Adrenal gland (tissue), 12 donors: ENCODE measurements around the gene FAM89B. TPM values are rescaled to one million over a fixed set of nuclear protein-coding genes. Genes with fewer than 3 reads are reported as not detected.

Experiments
- DNase-seq, 7 donors: peaks; one replicate each; pipeline ENCODE4 v3.0.0-alpha.2; 2019 to 2020
- H3K27ac ChIP-seq, 5 donors: fragments of 200-600 bp; sonication (generic) in 4 of 5; 1 replicate in 3 of 5; 2 replicates in 2 of 5; pipeline versions ENCODE4 v1.5.1 to v1.8.0; 2016 to 2020; ENCODE audit warnings: mild to moderate bottlenecking in 1 of 5
- H3K27me3 ChIP-seq: fragments of 200-600 bp; 2 replicates; pipeline ENCODE4 v1.8.0; 2021
- H3K36me3 ChIP-seq, 2 donors: fragments of 200-600 bp; replicated peaks in 1 of 2; 1 replicate in 1 of 2; 2 replicates in 1 of 2; pipeline versions ENCODE4 v1.5.1 to v1.8.0; 2018 to 2022
- H3K4me1 ChIP-seq, 2 donors: fragments of 200-600 bp; replicated peaks in 1 of 2; 1 replicate in 1 of 2; 2 replicates in 1 of 2; pipeline versions ENCODE4 v1.5.1 to v1.8.0; 2018 to 2021
- H3K4me3 ChIP-seq, 4 donors: fragments of 200-600 bp; sonication (generic) in 3 of 4; one replicate each; pipeline ENCODE4 v1.5.1; 2016 to 2018
- H3K9me3 ChIP-seq, 3 donors: fragments of 200-600 bp; sonication (generic) in 1 of 3; replicated peaks in 1 of 3; 1 replicate in 2 of 3; 2 replicates in 1 of 3; pipeline versions ENCODE4 v1.5.1 to v1.8.0; 2016 to 2021
- POLR2A ChIP-seq, 2 donors: fragments of 450-650 bp; IDR thresholded peaks; one replicate each; pipeline ENCODE4 v1.6.1; 2017; ENCODE audit warnings: antibody characterized with exemption in 2 of 2, mild to moderate bottlenecking in 2 of 2, moderate library complexity in 1 of 2
- WGBS, 4 donors: extraction: QIAGEN DNeasy Blood & Tissue Kit in 2 of 4; methylation state at CpG; one replicate each; pipeline versions ENCODE4 v1.1.5 to v1.1.7; 2013 to 2017; 5-methylcytosine and 5-hydroxymethylcytosine counted together
- intact Hi-C, 2 donors: fragments of 100-400 bp; cut with DNase I; formaldehyde crosslinking; loops; one replicate each; pipeline versions ENCODE4 v1.14.1 to v1.15.0; 2022 to 2023
- polyA plus RNA-seq, 3 donors: library from polyadenylated mRNA; stranded (reverse); fragments of 200-250 nt in 2 of 3; fragments of 350-450 nt in 1 of 3; fragmentation: Illumina TruSeq in 1 of 3; extraction: RNeasy Lipid Tissue Mini Kit (QIAGEN cat#74804) in 1 of 3; gene quantifications; one replicate each; pipeline ENCODE4 v1.2.3, GENCODE V29; 2013 to 2014
- total RNA-seq, 9 donors: library from RNA; depleted of rRNA in 4 of 9; stranded (reverse); fragments of >200 nt in 4 of 9; fragments of 120-200 nt in 1 of 9; fragmentation: NEBNext Ultra II Directional in 1 of 9; extraction: Animal tissue kit (Norgen Biotek cat#: 25700) in 1 of 9; gene quantifications; one replicate each; pipeline versions ENCODE4 v1.1.0 to v1.2.4, GENCODE V29; 2013 to 2023
- TF ChIP-seq, protein P1 (sequence below), 6 experiments: fragments of 450-650 bp in 4 of 6; fragments of 200-600 bp in 2 of 6; sonication (generic) in 1 of 6; IDR thresholded peaks; 1 replicate in 5 of 6; 2 replicates in 1 of 6; pipeline versions ENCODE4 v1.5.1 to v1.8.0; 2016 to 2021; ENCODE audit warnings: antibody characterized with exemption in 6 of 6, mild to moderate bottlenecking in 2 of 6, moderate library complexity in 1 of 6
- donor health status: healthy with polysubstance abuse.
- donor health status: Bipolar disorder and iron deficiency.
- donor health status: DM: yes; HTN: yes; CAD: no.
- donor health status: DM: no; HTN: no; CAD: no.
- donor health status: DM: no; HTN: no; CAD: no.
- donor health status: DM: yes; HTN: yes; CAD: no.

Gene FAM89B
- total and polyA plus RNA-seq, 12 donors, result 7.0 to 77.1 (median 45.9) TPM

GRCh38 chr11:65553301-65554001 lies 18.9 kb upstream of the FAM89B start:
- peaks cover 0 to 45% of the 10 kb centered on the region in 2 donors for H3K36me3 ChIP-seq
- no peak overlapping the region for H3K27ac ChIP-seq
- TF ChIP-seq, protein P1, sequence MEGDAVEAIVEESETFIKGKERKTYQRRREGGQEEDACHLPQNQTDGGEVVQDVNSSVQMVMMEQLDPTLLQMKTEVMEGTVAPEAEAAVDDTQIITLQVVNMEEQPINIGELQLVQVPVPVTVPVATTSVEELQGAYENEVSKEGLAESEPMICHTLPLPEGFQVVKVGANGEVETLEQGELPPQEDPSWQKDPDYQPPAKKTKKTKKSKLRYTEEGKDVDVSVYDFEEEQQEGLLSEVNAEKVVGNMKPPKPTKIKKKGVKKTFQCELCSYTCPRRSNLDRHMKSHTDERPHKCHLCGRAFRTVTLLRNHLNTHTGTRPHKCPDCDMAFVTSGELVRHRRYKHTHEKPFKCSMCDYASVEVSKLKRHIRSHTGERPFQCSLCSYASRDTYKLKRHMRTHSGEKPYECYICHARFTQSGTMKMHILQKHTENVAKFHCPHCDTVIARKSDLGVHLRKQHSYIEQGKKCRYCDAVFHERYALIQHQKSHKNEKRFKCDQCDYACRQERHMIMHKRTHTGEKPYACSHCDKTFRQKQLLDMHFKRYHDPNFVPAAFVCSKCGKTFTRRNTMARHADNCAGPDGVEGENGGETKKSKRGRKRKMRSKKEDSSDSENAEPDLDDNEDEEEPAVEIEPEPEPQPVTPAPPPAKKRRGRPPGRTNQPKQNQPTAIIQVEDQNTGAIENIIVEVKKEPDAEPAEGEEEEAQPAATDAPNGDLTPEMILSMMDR (IDR thresholded peaks at IDR 0.05), result no peak
- no peak for TF ChIP-seq POLR2A (IDR thresholded peaks at IDR 0.05)
- peaks cover 24 to 34% of the 10 kb centered on the region in 2 donors for H3K4me1 ChIP-seq
- H3K4me3 ChIP-seq, result no peak overlapping the region
- DNase-seq, result peak in 1 of 7 donors; percentile 51
- no peaks in the 10 kb centered on the region for H3K9me3 ChIP-seq
- 66 to 70% (median 68%) methylated on average over 5 to 37 of the region's 37 CpGs for WGBS, 4 donors
- H3K27me3 ChIP-seq, result no peaks in the 10 kb centered on the region
- intact Hi-C loops, result no loop called here

DNA sequence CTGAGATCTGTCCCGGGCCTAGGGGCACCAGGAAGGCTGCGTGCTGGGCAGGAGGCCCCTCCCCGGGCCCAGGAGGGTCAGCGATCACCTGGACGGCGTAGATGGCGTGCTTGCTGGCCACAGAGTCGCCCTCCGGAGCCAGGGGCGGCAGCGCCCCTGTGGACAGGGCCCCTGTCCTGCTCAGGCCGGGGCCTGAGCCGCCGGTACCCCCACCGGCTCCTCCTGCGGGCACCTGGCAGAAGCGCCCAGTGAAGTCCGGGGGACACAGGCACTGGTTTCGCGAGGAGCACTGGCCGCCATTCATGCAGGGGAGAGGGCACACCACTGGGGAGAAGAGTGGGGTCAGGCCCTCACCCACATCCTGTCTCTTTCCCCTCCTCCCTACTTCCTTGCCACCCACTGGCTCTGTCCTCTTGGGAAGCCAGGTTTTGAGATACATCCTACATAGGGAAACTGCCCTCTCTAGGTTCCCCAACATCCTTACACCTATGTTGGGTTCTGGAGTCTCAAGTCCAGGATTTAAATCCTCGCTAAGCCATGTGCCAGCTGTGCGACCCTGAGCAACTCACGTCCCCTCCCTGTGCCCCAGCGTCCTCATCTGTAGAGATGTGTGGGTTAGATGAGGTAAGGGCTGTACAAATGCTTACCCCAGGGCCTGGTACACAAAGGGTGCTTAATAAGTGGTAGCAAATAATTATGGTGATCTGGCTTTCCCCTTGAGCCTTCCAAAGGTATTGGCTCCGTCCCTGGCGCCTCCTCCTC lies 18.1 kb upstream of the FAM89B start:
- peaks cover 32 to 42% of the 10 kb centered on the region in 2 donors for H3K4me1 ChIP-seq
- peaks cover 0 to 37% of the 10 kb centered on the region in 2 donors for H3K36me3 ChIP-seq
- peak overlapping the region in 1 of 5 donors; percentile 17 for H3K27ac ChIP-seq
- 84 to 86% (median 85%) methylated on average over 16 to 27 of the region's 27 CpGs for WGBS, 4 donors
- intact Hi-C loops, result no loop called here
- no peaks in the 10 kb centered on the region for H3K9me3 ChIP-seq
- TF ChIP-seq, protein P1 (IDR thresholded peaks at IDR 0.05), result no peak
- no peak for TF ChIP-seq POLR2A (IDR thresholded peaks at IDR 0.05)
- no peaks in the 10 kb centered on the region for H3K27me3 ChIP-seq
- no peak overlapping the region for H3K4me3 ChIP-seq
- no peak for DNase-seq

- DNase-seq, result no peak
- 83 to 89% (median 87%) methylated on average over 4 of the region's 4 CpGs for WGBS, 4 donors
- Histone ChIP-seq H3K27ac (peak overlapping the region in 3 of 5 donors; percentile 1 to 96 (median 93)), H3K4me3 (no peak overlapping the region), H3K36me3 (peaks cover 0 to 35% of the 10 kb centered on the region in 2 donors), H3K27me3 (no peaks in the 10 kb centered on the region), H3K4me1 (peaks cover 38 to 48% of the 10 kb centered on the region in 2 donors), H3K9me3 (no peaks in the 10 kb centered on the region)
- TF ChIP-seq, protein P1 (IDR thresholded peaks at IDR 0.05), result no peak
- TF ChIP-seq POLR2A (IDR thresholded peaks at IDR 0.05), result no peak
- intact Hi-C loops, result no loop called here
Measured at GRCh38 chr11:65554842-65555430, 17.4 kb upstream of the FAM89B start.

- intact Hi-C loops, result no loop called here
- peak; percentile 85 to 98 (median 94) for DNase-seq
- 0 to 21% (median 17%) methylated on average over 1 to 6 of the region's 6 CpGs for WGBS, 4 donors
- Histone ChIP-seq H3K4me3 (no peak overlapping the region), H3K27ac (peak overlapping the region; percentile 1 to 96 (median 55)), H3K27me3 (no peaks in the 10 kb centered on the region), H3K9me3 (no peaks in the 10 kb centered on the region), H3K36me3 (peaks cover 0 to 28% of the 10 kb centered on the region in 2 donors), H3K4me1 (peaks cover 40 to 57% of the 10 kb centered on the region in 2 donors)
- TF ChIP-seq, protein P1 (IDR thresholded peaks at IDR 0.05), result no peak
- TF ChIP-seq POLR2A (IDR thresholded peaks at IDR 0.05), result peak in 1 of 2 donors; percentile 61
Measured at GRCh38 chr11:65555693-65556231, 16.6 kb upstream of the FAM89B start.
